IMR-90 (cell line): ENCODE data around the gene FAM47E. TPM values are rescaled to one million over a fixed set of nuclear protein-coding genes. Genes with fewer than 3 reads are reported as not detected.

Experiments
- ATAC-seq: fragments of 200-7000 bp; cut with Tn5 transposase; 2 replicates; pipeline ENCODE4 v1.9.1; 2020; ENCODE audit warnings: low read depth, mild to moderate bottlenecking, moderate library complexity
- BruUV-seq: library from RNA; stranded (reverse); fragments of 400-500 nt; replicated peaks from 2 replicates; lab custom pipeline; 2021; lab: Mats Ljungman, UMichigan
- CTCF ChIA-PET: fragments of 300-600 bp; formaldehyde crosslinking; extraction: SDS; loops from one replicate; lab custom pipeline; 2021; ENCODE audit warnings: antibody characterized with exemption; lab: Yijun Ruan, JAX
- POLR2A ChIA-PET: fragments of 300-600 bp; sonication (Branson Sonifier 250); formaldehyde crosslinking; loops from one replicate; lab custom pipeline; 2022; ENCODE audit warnings: antibody characterized with exemption; ENCODE audit not compliant: unreplicated experiment; lab: Charles Lee
- DNase-seq: peaks from one replicate; pipeline ENCODE4 v3.0.0; 2013
- H2AFZ ChIP-seq: replicated peaks from 2 replicates; pipeline ENCODE3; 2013; ENCODE audit warnings: low read length, mild to moderate bottlenecking; ENCODE audit not compliant: poor library complexity
- H2AK5ac ChIP-seq: 2 replicates; pipeline ENCODE4 v1.6.1; 2013; ENCODE audit warnings: low read depth, low read length, inconsistent platforms
- H2AK9ac ChIP-seq: replicated peaks from 2 replicates; pipeline ENCODE3; 2013; ENCODE audit warnings: mild to moderate bottlenecking, low read depth, low read length, moderate library complexity; ENCODE audit not compliant: poor library complexity
- H2BK120ac ChIP-seq: 2 replicates; pipeline ENCODE4 v1.6.1; 2013; ENCODE audit warnings: low read depth, low read length, inconsistent platforms
- H2BK15ac ChIP-seq: 3 replicates; pipeline ENCODE4 v1.6.1; 2013; ENCODE audit warnings: low read depth, low read length, inconsistent platforms
- H2BK20ac ChIP-seq: 2 replicates; pipeline ENCODE4 v1.6.1; 2013; ENCODE audit warnings: low read depth, mild to moderate bottlenecking, inconsistent platforms, low read length, moderate library complexity
- H2BK5ac ChIP-seq: 2 replicates; pipeline ENCODE4 v1.6.1; 2013; ENCODE audit warnings: mild to moderate bottlenecking, low read depth, low read length, inconsistent platforms; ENCODE audit not compliant: poor library complexity, severe bottlenecking
- H3K14ac ChIP-seq: replicated peaks from 2 replicates; pipeline ENCODE4 v1.6.1; 2013; ENCODE audit warnings: low read depth, low read length, inconsistent platforms
- H3K18ac ChIP-seq: 2 replicates; pipeline ENCODE4 v1.6.1; 2013; ENCODE audit warnings: low read depth, low read length, control low read depth
- H3K23ac ChIP-seq: 2 replicates; pipeline ENCODE4 v1.6.1; 2013; ENCODE audit warnings: low read depth, low read length, inconsistent platforms
- H3K27ac ChIP-seq: 2 replicates; pipeline ENCODE4 v1.5.1; 2013; ENCODE audit warnings: mild to moderate bottlenecking, control low read depth, low read length; ENCODE audit not compliant: insufficient read depth
- H3K27me3 ChIP-seq: 2 replicates; pipeline ENCODE4 v1.6.1; 2013; ENCODE audit warnings: low read length; ENCODE audit not compliant: control insufficient read depth, insufficient read depth
- H3K36me3 ChIP-seq: 2 replicates; pipeline ENCODE4 v1.6.1; 2013; ENCODE audit warnings: low read length, mixed read lengths; ENCODE audit not compliant: control insufficient read depth, insufficient read depth
- H3K4ac ChIP-seq: 2 replicates; pipeline ENCODE4 v1.6.1; 2013; ENCODE audit warnings: low read depth, low read length, inconsistent platforms
- H3K4me1 ChIP-seq: 2 replicates; pipeline ENCODE4 v1.6.1; 2013; ENCODE audit warnings: low read length, mixed read lengths; ENCODE audit not compliant: control insufficient read depth, insufficient read depth
- H3K4me2 ChIP-seq: 2 replicates; pipeline ENCODE4 v1.6.1; 2013; ENCODE audit warnings: low read depth, mild to moderate bottlenecking, control low read depth, low read length, moderate library complexity
- H3K4me3 ChIP-seq: 2 replicates; pipeline ENCODE4 v1.5.1; 2013; ENCODE audit warnings: low read depth, mild to moderate bottlenecking, control low read depth, low read length, moderate library complexity; ENCODE audit not compliant: insufficient read depth
- H3K56ac ChIP-seq: 2 replicates; pipeline ENCODE4 v1.6.1; 2013; ENCODE audit warnings: low read length, inconsistent platforms; ENCODE audit not compliant: insufficient read depth; ENCODE audit errors: extremely low read depth
- H3K79me1 ChIP-seq, 2 experiments: 2 replicates each; pipeline ENCODE4 v1.6.1; 2013; ENCODE audit warnings: low read length in 2 of 2, inconsistent platforms in 1 of 2, low read depth in 1 of 2
- H3K9ac ChIP-seq: 2 replicates; pipeline ENCODE4 v1.6.1; 2013; ENCODE audit warnings: low read depth, low read length, control low read depth
- H3K9me1 ChIP-seq: 2 replicates; pipeline ENCODE4 v1.6.1; 2013; ENCODE audit warnings: low read length, inconsistent platforms; ENCODE audit not compliant: insufficient read depth
- H3K9me3 ChIP-seq: 2 replicates; pipeline ENCODE4 v1.6.1; 2013; ENCODE audit warnings: low read length; ENCODE audit not compliant: control insufficient read depth, insufficient read depth
- H4K20me1 ChIP-seq: 2 replicates; pipeline ENCODE4 v1.6.1; 2013; ENCODE audit warnings: low read length, inconsistent platforms; ENCODE audit not compliant: insufficient read depth
- H4K5ac ChIP-seq: 2 replicates; pipeline ENCODE4 v1.6.1; 2013; ENCODE audit warnings: mild to moderate bottlenecking, low read depth, low read length, control low read depth
- H4K8ac ChIP-seq, 2 experiments: 2 replicates each; pipeline ENCODE4 v1.6.1; 2013; ENCODE audit warnings: low read depth in 2 of 2, low read length in 2 of 2, control low read depth in 1 of 2, inconsistent platforms in 1 of 2
- H4K91ac ChIP-seq: 2 replicates; pipeline ENCODE4 v1.6.1; 2013; ENCODE audit warnings: low read depth, low read length, inconsistent platforms; ENCODE audit not compliant: insufficient read depth
- CHD1 ChIP-seq: IDR thresholded peaks from 2 replicates; pipeline ENCODE4 v1.6.1; 2012; ENCODE audit warnings: low read depth, low read length, improper control_type of control experiment
- FOS ChIP-seq: fragments of 150-350 bp; IDR thresholded peaks from 2 replicates; pipeline ENCODE4 v1.6.1; 2016; ENCODE audit warnings: low read depth, low read length
- MXI1 ChIP-seq: IDR thresholded peaks from 2 replicates; pipeline ENCODE4 v1.6.1; 2012; ENCODE audit warnings: low read depth, mild to moderate bottlenecking, low read length, moderate library complexity, borderline replicate concordance
- NFE2L2 ChIP-seq: fragments of 150-350 bp; IDR thresholded peaks from 2 replicates; pipeline ENCODE4 v1.6.1; 2016; ENCODE audit warnings: low read depth, mild to moderate bottlenecking, low read length
- RAD21 ChIP-seq: IDR thresholded peaks from 2 replicates; pipeline ENCODE4 v1.6.1; 2012; ENCODE audit warnings: low read length, improper control_type of control experiment
- RCOR1 ChIP-seq: IDR thresholded peaks from 2 replicates; pipeline ENCODE4 v1.6.1; 2012; ENCODE audit warnings: mild to moderate bottlenecking, low read length, improper control_type of control experiment; ENCODE audit not compliant: insufficient replicate concordance
- WGBS, 2 experiments: methylation state at CpG; one replicate each; pipeline versions ENCODE4 v1.1.5 to v1.1.7; 2013; ENCODE audit warnings: missing lambda C conversion rate in 2 of 2; ENCODE audit not compliant: insufficient read length in 1 of 2; ENCODE audit errors: extremely low coverage in 2 of 2; 5-methylcytosine and 5-hydroxymethylcytosine counted together
- dilution Hi-C: fragments of 300-500 bp; cut with HindIII; formaldehyde crosslinking; loops from one replicate; pipeline ENCODE4 v1.14.3; 2018; ENCODE audit warnings: low sequenced_read_pairs; ENCODE audit not compliant: unreplicated experiment
- in situ Hi-C: fragments of 300-500 bp; cut with MboI; formaldehyde crosslinking; loops from 3 replicates; pipeline ENCODE4 v1.14.3; 2019; ENCODE audit warnings: low sequenced_read_pairs, inconsistent platforms, mixed read lengths
- intact Hi-C: fragments of 100-400 bp; cut with micrococcal nuclease; formaldehyde crosslinking; loops from 2 replicates; pipeline ENCODE4 v1.10.0; 2022
- polyA plus RNA-seq, 3 experiments: library from polyadenylated mRNA; depleted of rRNA; stranded (reverse); fragments of >200 nt; gene quantifications; 2 replicates each; pipeline ENCODE4 v1.2.3, GENCODE V29; 2012; ENCODE audit warnings: low replicate concordance in 1 of 3
- total RNA-seq: library from RNA; depleted of rRNA; stranded (reverse); fragments of >200 nt; gene quantifications from 2 replicates; pipeline ENCODE4 v1.2.3, GENCODE V29; 2012

FAM47E gene
- total and polyA plus RNA-seq, 2 of the 4 experiments (the other 2 are of a cell fraction) = 0.05 TPM; not detected in 1

DNA sequence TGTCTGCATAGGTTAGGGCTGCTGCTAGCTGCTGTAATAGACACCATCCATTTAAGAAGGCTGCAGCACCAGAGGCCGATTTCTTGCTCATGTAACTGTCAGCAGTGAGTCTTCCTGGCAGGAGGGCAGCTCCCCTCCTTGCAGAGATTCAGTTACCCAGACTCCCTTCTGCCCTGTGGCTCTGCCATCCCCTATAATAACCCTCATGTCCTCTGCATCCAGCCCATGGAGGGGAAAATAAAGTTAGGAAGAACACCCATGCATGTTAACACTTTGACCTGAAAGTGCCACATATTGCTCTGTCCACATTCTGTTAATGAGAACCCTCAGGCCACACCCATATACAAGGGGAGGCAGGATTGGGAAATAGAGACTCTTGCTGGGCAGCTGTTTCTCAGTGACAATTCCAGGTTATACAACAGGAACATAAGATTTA, 60.4 kb downstream of the FAM47E start:
- DNase-seq (no peak), ATAC-seq (no peak)
- H3K9me1 ChIP-seq = peaks cover 12% of the 10 kb centered on the region; the same call in 1 of the 2 replicates
- H2AK5ac ChIP-seq = no peak overlapping the region
- H4K20me1 ChIP-seq = no peaks in the 10 kb centered on the region; the same call in 1 of the 2 replicates
- in situ Hi-C loops = no loop called here
- peaks cover 16 to 26% of the 10 kb centered on the region in 2 experiments; a peak in 3 of 4 replicates for H3K79me1 ChIP-seq
- H4K8ac ChIP-seq = no peak overlapping the region
- H3K4me1 ChIP-seq = peaks cover 6% of the 10 kb centered on the region; the same call in 1 of the 2 replicates
- H3K4me3 ChIP-seq = no peak overlapping the region
- H2BK5ac ChIP-seq = no peak overlapping the region
- H2BK20ac ChIP-seq = no peak overlapping the region
- BruUV-seq = no TSS peak
- no peaks in the 10 kb centered on the region for H3K27me3 ChIP-seq
- H3K9me3 ChIP-seq = peaks cover 2% of the 10 kb centered on the region
- ChIA-PET CTCF (interaction anchor here (0.5 to 1.2 kb wide), 2 partner anchors 12 to 66 kb away, joined by 3 read pairs; no protein-coding TSS in a partner anchor), POLR2A (no interaction called here)
- H3K14ac ChIP-seq = no peak overlapping the region
- dilution Hi-C loops = no loop called here
- H2BK15ac ChIP-seq = no peak overlapping the region
- H3K18ac ChIP-seq = no peak overlapping the region
- intact Hi-C loops = no loop called here
- H2AK9ac ChIP-seq = peak overlapping the region; percentile 9
- H2BK120ac ChIP-seq = no peak overlapping the region
- no peak overlapping the region for H4K5ac ChIP-seq
- H2AFZ ChIP-seq = no peak overlapping the region
- no peak overlapping the region for H3K27ac ChIP-seq
- H3K4ac ChIP-seq = no peak overlapping the region
- H3K36me3 ChIP-seq = peaks cover 8% of the 10 kb centered on the region
- H3K4me2 ChIP-seq = no peak overlapping the region
- no peak overlapping the region for H3K56ac ChIP-seq
- TF ChIP-seq NFE2L2 (no peak), CHD1 (no peak), MXI1 (no peak), FOS (no peak), RAD21 (no peak), RCOR1 (no peak)
- H4K91ac ChIP-seq = no peak overlapping the region
- no peak overlapping the region for H3K23ac ChIP-seq
- WGBS, 2 experiments = no CpG with 5 or more reads among the region's 1 CpG
- no peak overlapping the region for H3K9ac ChIP-seq
